Measurements from ENCODE around the gene ROBO1. TPM values are rescaled to one million over a fixed set of nuclear protein-coding genes. Genes with fewer than 3 reads are reported as not detected.

The ROBO1 gene
- total RNA-seq, 1 donor from 2014 or later: 250 TPM

DNA sequence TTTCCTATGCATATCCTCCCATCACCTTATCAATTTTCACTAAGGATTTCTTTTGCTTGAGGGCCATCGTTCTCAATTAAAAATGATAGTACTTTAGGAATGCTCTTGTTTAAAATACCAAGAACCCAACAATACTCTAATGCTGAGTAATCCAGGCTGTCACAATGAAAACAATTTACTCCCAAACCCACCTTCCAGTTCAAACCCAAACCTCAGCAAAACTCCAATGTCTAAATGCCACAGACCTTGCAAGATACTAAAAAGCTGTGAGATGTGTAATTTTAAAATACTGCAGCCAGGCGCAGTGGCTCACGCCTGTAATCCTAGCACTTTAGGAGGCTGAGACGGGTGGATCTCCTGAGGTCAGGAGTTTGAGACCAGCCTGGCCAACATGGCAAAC lies 889.8 kb downstream of the ROBO1 start:
- Mint-ChIP-seq H3K4me1 (ENCODE audit: unreplicated experiment) (peaks cover 27% of the 10 kb centered on the region), H3K36me3 (ENCODE audit: low read depth, unreplicated experiment) (no peaks in the 10 kb centered on the region), H3K27me3 (ENCODE audit: unreplicated experiment) (no peaks in the 10 kb centered on the region), H3K4me3 (ENCODE audit: unreplicated experiment) (no peak overlapping the region), H3K27ac (ENCODE audit: unreplicated experiment) (peak overlapping the region; percentile 26), H3K9me3 (ENCODE audit: unreplicated experiment) (no peaks in the 10 kb centered on the region)
- TF ChIP-seq, protein P1, sequence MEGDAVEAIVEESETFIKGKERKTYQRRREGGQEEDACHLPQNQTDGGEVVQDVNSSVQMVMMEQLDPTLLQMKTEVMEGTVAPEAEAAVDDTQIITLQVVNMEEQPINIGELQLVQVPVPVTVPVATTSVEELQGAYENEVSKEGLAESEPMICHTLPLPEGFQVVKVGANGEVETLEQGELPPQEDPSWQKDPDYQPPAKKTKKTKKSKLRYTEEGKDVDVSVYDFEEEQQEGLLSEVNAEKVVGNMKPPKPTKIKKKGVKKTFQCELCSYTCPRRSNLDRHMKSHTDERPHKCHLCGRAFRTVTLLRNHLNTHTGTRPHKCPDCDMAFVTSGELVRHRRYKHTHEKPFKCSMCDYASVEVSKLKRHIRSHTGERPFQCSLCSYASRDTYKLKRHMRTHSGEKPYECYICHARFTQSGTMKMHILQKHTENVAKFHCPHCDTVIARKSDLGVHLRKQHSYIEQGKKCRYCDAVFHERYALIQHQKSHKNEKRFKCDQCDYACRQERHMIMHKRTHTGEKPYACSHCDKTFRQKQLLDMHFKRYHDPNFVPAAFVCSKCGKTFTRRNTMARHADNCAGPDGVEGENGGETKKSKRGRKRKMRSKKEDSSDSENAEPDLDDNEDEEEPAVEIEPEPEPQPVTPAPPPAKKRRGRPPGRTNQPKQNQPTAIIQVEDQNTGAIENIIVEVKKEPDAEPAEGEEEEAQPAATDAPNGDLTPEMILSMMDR (IDR thresholded peaks at IDR 0.05; ENCODE audit: unreplicated experiment): no peak
- DNase-seq (ENCODE audit: low spot score): no peak

DNA sequence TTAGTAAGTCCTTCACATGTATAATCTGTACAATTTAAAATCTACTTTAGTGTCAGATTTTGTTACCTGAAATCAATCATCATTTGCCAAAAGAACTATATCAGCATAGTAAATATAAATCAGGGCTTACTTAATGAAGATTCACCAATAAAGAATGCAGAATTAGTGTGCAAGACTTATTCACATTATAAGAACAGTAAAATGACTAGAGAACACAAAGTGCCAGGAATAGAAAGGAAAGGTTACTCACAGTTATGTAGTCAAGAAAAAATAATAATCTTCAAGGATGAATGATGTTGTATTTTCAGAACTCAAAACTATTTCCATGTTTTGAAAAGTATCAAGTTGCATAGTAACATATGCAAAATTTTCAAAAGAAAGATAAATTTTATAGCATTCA lies 891.9 kb downstream of the ROBO1 start:
- no peak for DNase-seq (ENCODE audit: low spot score)
- Mint-ChIP-seq H3K27ac (ENCODE audit: unreplicated experiment) (peak overlapping the region; percentile 49), H3K36me3 (ENCODE audit: low read depth, unreplicated experiment) (no peaks in the 10 kb centered on the region), H3K27me3 (ENCODE audit: unreplicated experiment) (no peaks in the 10 kb centered on the region), H3K9me3 (ENCODE audit: unreplicated experiment) (no peaks in the 10 kb centered on the region), H3K4me3 (ENCODE audit: unreplicated experiment) (no peak overlapping the region), H3K4me1 (ENCODE audit: unreplicated experiment) (peaks cover 38% of the 10 kb centered on the region)
- TF ChIP-seq, protein P1 (IDR thresholded peaks at IDR 0.05; ENCODE audit: unreplicated experiment): no peak

DNA sequence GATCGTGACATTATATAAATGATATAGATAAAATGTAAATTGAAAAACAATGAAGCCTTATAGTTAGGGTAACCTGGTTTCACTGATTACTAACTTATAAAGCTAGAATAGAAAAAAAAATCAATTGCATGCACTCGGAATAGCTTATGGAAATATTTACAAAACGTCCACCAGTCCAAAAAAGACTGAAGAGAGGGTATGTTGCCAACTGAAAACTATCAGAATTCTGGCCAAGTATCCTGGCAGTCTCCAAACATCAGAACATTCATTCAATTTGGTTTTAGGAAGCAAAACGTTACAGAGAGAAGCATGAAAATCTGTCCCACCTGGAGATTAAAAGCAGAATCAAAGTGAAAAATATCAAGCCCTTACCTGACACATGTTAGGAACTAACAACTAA lies 892.4 kb downstream of the ROBO1 start:
- peaks cover 42% of the 10 kb centered on the region for H3K4me1 Mint-ChIP-seq (ENCODE audit: unreplicated experiment)
- no peaks in the 10 kb centered on the region for H3K9me3 Mint-ChIP-seq (ENCODE audit: unreplicated experiment)
- TF ChIP-seq, protein P1 (IDR thresholded peaks at IDR 0.05; ENCODE audit: unreplicated experiment): no peak
- H3K4me3 Mint-ChIP-seq (ENCODE audit: unreplicated experiment): no peak overlapping the region
- H3K27me3 Mint-ChIP-seq (ENCODE audit: unreplicated experiment): no peaks in the 10 kb centered on the region
- no peak for DNase-seq (ENCODE audit: low spot score)
- peak overlapping the region; percentile 49 for H3K27ac Mint-ChIP-seq (ENCODE audit: unreplicated experiment)
- H3K36me3 Mint-ChIP-seq (ENCODE audit: low read depth, unreplicated experiment): no peaks in the 10 kb centered on the region

DNA sequence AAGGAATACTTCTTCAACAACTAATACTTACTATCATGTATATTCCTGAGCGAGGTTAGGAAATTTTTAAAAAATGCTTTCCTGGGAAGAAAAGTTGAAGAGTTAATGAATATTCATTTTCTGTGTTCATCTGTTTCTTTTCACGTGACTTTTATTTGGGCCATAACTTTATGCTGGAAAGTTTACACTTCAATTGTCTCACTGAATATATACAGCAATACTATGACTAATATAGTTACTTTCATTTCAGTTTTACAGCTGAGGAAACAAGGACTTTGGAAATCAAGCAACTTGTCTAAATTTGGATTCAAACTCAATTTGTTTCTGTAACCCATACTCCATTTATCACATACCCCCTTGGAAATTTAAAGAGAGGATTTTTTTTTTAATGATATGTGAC lies 894.2 kb downstream of the ROBO1 start:
- no peaks in the 10 kb centered on the region for H3K27me3 Mint-ChIP-seq (ENCODE audit: unreplicated experiment)
- no peak for DNase-seq (ENCODE audit: low spot score)
- H3K9me3 Mint-ChIP-seq (ENCODE audit: unreplicated experiment): no peaks in the 10 kb centered on the region
- H3K4me1 Mint-ChIP-seq (ENCODE audit: unreplicated experiment): peaks cover 52% of the 10 kb centered on the region
- H3K27ac Mint-ChIP-seq (ENCODE audit: unreplicated experiment): peak overlapping the region; percentile 96
- no peaks in the 10 kb centered on the region for H3K36me3 Mint-ChIP-seq (ENCODE audit: low read depth, unreplicated experiment)
- TF ChIP-seq, protein P1 (IDR thresholded peaks at IDR 0.05; ENCODE audit: unreplicated experiment): no peak
- H3K4me3 Mint-ChIP-seq (ENCODE audit: unreplicated experiment): no peak overlapping the region

DNA sequence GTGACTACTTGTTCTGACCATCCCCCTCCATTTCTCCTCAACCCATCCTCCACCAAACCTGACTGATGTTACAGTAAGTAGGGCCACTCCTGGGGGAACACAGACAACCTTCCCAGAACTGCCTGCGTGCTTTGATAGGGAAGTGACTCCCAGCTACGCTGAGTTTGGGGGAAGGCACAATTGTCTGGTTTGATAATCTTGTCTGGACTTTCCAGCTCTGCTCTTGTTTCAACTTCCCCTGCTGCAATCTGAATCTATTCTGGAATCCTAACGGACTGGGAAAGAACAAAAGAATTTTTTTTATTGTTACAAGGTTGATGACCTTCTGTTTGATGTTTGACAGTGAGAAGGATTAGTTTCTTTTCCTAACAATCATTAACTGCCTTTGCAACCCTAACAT lies 895.6 kb downstream of the ROBO1 start:
- Mint-ChIP-seq H3K27ac (ENCODE audit: unreplicated experiment) (peak overlapping the region; percentile 96), H3K4me3 (ENCODE audit: unreplicated experiment) (peak overlapping the region; percentile 65), H3K9me3 (ENCODE audit: unreplicated experiment) (no peaks in the 10 kb centered on the region), H3K27me3 (ENCODE audit: unreplicated experiment) (no peaks in the 10 kb centered on the region), H3K36me3 (ENCODE audit: low read depth, unreplicated experiment) (no peaks in the 10 kb centered on the region), H3K4me1 (ENCODE audit: unreplicated experiment) (peaks cover 57% of the 10 kb centered on the region)
- TF ChIP-seq, protein P1 (IDR thresholded peaks at IDR 0.05; ENCODE audit: unreplicated experiment): no peak
- peak; percentile 36 for DNase-seq (ENCODE audit: low spot score)

Measured in endothelial cell (in vitro differentiated cells).